ENCODE data around the gene TMPRSS2.
A peak's percentile ranks its signal among the peaks of the same experiment; 100 is the strongest.
"Not testable (repeated sequence)": the region's sequence is repeated elsewhere in the genome, so short reads cannot be mapped to it uniquely, and the experiment has no call there.

The TMPRSS2 gene

DNA sequence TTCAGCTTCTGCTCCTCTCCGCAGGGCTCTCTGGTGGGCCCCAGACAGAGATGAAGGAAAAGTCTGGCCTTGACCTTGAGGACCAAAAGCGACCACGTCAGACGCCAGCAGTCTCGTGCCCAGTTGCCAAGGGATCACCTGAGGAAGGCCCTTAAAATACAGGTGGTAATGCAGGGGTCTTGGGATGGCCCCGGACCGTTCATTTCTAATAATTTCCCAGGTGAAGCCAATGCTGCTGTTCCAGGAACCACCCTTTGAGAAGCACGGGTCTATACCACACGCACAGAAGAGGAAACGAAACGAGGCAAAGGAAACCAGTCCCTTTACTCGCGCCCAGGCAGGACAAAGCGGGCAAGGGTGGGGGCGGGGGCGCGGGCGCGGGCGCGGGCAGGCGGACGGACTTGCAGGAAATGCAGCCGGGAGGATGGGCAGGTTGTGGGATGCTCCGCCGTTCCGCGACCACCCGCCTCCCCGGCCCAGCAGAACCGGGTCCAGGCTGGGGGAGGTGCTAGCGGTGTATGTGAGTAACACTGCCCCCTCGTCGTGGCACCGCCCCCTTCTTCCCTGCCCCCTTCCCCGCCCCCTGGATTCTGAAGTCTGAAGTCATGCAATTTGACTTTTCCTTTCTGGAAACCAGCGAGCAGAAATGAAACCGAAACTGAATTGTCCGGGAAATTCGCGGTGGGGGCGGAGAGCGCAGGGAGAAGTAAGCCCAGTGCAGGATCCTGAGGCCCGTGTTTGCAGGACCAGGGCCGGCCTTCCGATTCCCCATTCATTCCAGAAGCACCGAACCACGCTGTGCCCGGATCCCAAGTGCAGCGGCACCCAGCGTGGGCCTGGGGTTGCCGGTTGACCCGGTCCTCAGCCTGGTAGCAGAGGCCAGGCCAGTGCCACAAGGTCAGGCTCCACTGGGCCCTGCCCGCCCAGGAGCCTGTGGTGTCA is 87.8 kb downstream of the TMPRSS2 start:
- peak overlapping the region; percentile 70 for H3K4me3 ChIP-seq (ENCODE audit: low read depth, low read length)
- H3K36me3 ChIP-seq (ENCODE audit: control insufficient read depth, insufficient read depth, low read length) = no peaks in the 10 kb centered on the region
- peak overlapping the region; percentile 89 for H3K4me2 ChIP-seq (ENCODE audit: low read length)

DNA sequence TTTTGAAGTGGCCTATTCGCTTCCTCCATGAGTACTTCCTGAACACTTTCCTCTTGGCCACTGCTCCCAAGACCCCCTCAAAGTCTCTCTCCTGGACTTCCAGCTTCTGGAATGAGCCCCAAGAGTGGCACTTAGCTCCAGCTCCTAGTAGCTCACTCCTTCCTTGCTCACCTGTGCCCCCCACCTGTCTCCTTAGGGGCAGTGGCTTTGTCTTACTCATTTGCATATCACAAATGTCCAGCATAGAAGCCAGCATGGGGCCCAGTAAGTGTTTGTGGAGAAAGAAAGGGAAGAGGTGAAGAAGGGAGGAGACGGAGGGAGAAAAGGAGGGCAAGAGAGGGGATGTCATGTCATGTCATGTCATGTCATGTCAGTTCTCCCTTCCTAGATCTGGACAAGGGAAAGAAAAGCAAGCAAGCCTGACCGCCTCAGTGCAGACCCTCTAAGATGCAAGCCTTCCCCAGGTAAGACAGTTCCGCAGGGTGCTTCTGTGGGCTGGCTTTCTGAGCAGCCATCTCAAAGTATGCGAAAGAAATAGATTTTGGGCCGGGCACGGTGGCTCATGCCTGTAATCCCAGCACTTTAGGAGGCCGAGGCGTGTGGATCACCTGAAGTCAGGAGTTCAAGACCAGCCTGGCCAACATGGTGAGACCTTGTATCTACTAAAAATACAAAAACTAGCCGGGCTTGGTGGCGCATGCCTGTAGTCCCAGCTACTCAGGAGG is 88.8 kb downstream of the TMPRSS2 start:
- H3K4me3 ChIP-seq (ENCODE audit: low read depth, low read length) = no peak overlapping the region
- no peak overlapping the region for H3K4me2 ChIP-seq (ENCODE audit: low read length)
- no peaks in the 10 kb centered on the region for H3K4me1 ChIP-seq
- TF ChIP-seq, protein P1, sequence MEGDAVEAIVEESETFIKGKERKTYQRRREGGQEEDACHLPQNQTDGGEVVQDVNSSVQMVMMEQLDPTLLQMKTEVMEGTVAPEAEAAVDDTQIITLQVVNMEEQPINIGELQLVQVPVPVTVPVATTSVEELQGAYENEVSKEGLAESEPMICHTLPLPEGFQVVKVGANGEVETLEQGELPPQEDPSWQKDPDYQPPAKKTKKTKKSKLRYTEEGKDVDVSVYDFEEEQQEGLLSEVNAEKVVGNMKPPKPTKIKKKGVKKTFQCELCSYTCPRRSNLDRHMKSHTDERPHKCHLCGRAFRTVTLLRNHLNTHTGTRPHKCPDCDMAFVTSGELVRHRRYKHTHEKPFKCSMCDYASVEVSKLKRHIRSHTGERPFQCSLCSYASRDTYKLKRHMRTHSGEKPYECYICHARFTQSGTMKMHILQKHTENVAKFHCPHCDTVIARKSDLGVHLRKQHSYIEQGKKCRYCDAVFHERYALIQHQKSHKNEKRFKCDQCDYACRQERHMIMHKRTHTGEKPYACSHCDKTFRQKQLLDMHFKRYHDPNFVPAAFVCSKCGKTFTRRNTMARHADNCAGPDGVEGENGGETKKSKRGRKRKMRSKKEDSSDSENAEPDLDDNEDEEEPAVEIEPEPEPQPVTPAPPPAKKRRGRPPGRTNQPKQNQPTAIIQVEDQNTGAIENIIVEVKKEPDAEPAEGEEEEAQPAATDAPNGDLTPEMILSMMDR (IDR thresholded peaks at IDR 0.05) = no peak
- H2AFZ ChIP-seq = no peak overlapping the region
- no peaks in the 10 kb centered on the region for H3K9me3 ChIP-seq (ENCODE audit: control insufficient read depth, low read length)
- H3K27ac ChIP-seq = no peak overlapping the region
- H3K27me3 ChIP-seq (ENCODE audit: control insufficient read depth, insufficient read depth, low read length) = no peaks in the 10 kb centered on the region
- H3K36me3 ChIP-seq (ENCODE audit: control insufficient read depth, insufficient read depth, low read length) = no peaks in the 10 kb centered on the region
- no peak overlapping the region for H3K9ac ChIP-seq
- H3K79me2 ChIP-seq = no peaks in the 10 kb centered on the region

More for the DNA sequence above, 87.8 kb downstream of the TMPRSS2 start:
- H3K27ac ChIP-seq = peak overlapping the region; percentile 75
- no peaks in the 10 kb centered on the region for H3K27me3 ChIP-seq (ENCODE audit: control insufficient read depth, insufficient read depth, low read length)
- no peak overlapping the region for H3K9ac ChIP-seq
- no peaks in the 10 kb centered on the region for H3K79me2 ChIP-seq
- no peaks in the 10 kb centered on the region for H3K9me3 ChIP-seq (ENCODE audit: control insufficient read depth, low read length)
- H3K4me1 ChIP-seq = no peaks in the 10 kb centered on the region
- TF ChIP-seq, protein P1 (IDR thresholded peaks at IDR 0.05) = no peak
- peak overlapping the region; percentile 80 for H2AFZ ChIP-seq

DNA sequence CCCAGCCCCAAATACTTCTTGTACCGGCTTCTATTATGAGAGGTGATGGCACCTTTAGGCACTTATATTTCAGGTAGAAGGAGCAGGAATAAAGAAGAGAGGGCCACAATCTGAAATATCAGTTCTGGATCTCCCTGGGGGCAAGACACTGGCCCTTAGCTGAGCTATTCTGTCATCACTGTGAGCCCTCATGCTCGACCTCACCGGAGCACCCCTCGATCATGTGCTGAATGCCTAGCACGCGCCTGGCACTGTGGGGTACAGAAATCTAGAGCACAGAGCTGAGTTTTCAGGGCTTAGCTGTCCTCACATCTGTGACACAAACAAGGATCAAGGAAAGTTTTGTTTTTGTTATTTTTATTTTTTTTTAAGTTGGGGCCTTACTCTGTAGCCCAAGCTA is 89.6 kb downstream of the TMPRSS2 start:
- H3K9me3 ChIP-seq (ENCODE audit: control insufficient read depth, low read length) = no peaks in the 10 kb centered on the region
- H3K9ac ChIP-seq = no peak overlapping the region
- H3K4me1 ChIP-seq = no peaks in the 10 kb centered on the region
- no peak overlapping the region for H3K4me3 ChIP-seq (ENCODE audit: low read depth, low read length)
- H2AFZ ChIP-seq = no peak overlapping the region
- no peak overlapping the region for H3K4me2 ChIP-seq (ENCODE audit: low read length)
- H3K79me2 ChIP-seq = no peaks in the 10 kb centered on the region
- no peak overlapping the region for H3K27ac ChIP-seq
- no peaks in the 10 kb centered on the region for H3K27me3 ChIP-seq (ENCODE audit: control insufficient read depth, insufficient read depth, low read length)
- no peaks in the 10 kb centered on the region for H3K36me3 ChIP-seq (ENCODE audit: control insufficient read depth, insufficient read depth, low read length)
- TF ChIP-seq, protein P1 (IDR thresholded peaks at IDR 0.05) = no peak

DNA sequence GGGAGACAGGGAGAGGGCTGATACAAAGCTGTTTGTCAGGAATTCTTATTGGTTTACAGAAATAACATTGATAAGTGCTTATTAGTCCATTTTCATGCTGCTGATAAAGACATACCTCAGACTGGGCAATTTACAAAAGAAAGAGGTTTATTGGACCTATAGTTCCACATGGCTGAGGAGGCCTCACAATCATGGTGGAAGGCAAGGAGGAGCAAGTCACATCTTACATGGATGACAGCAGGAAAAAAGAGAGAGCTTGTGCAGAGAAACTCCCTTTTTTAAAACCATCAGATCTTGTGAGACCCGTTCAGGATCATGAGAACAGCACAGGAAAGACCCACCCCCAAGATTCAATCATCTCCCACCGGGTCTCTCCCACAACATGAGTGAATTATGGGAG is 90.5 kb downstream of the TMPRSS2 start:
- H3K36me3 ChIP-seq (ENCODE audit: control insufficient read depth, insufficient read depth, low read length); H3K9ac ChIP-seq; H3K4me3 ChIP-seq (ENCODE audit: low read depth, low read length); H3K27me3 ChIP-seq (ENCODE audit: control insufficient read depth, insufficient read depth, low read length); H3K27ac ChIP-seq; H3K4me2 ChIP-seq (ENCODE audit: low read length); H3K79me2 ChIP-seq; H2AFZ ChIP-seq; H3K4me1 ChIP-seq; H3K9me3 ChIP-seq (ENCODE audit: control insufficient read depth, low read length): not testable (repeated sequence)
